HepG2 (cell line): Measurements from ENCODE around the gene DYNC1LI2. TPM values are rescaled to one million over a fixed set of nuclear protein-coding genes. Genes with fewer than 3 reads are reported as not detected.
A peak's percentile ranks its signal among the peaks of the same experiment; 100 is the strongest.

Experiments used
- DPF2 ChIP-seq: sonication (generic); formaldehyde crosslinking; IDR thresholded peaks from 2 replicates; pipeline ENCODE4 v1.4.0; 2020; ENCODE audit warnings: mild to moderate bottlenecking, low read depth, missing genetic modification reagents, borderline replicate concordance
- GTF3A ChIP-seq: sonication (generic); formaldehyde crosslinking; conservative IDR thresholded peaks from 2 replicates; pipeline ENCODE4 v1.4.0; 2020; ENCODE audit warnings: mild to moderate bottlenecking, missing genetic modification reagents
- HNF4A ChIP-seq: sonication (generic); formaldehyde crosslinking; IDR thresholded peaks from 2 replicates; pipeline ENCODE4 v1.4.0; 2020; ENCODE audit warnings: missing genetic modification reagents
- HNF4G ChIP-seq, 2 experiments: sonication (generic) in 1 of 2; formaldehyde crosslinking in 1 of 2; IDR thresholded peaks; 2 replicates each; pipeline versions ENCODE4 v1.4.0 to v1.6.1; 2011 to 2020; ENCODE audit warnings: borderline replicate concordance in 2 of 2, low read depth in 2 of 2, mild to moderate bottlenecking in 2 of 2, low read length in 1 of 2, missing genetic modification reagents in 1 of 2, moderate library complexity in 1 of 2
- IRX3 ChIP-seq: sonication (generic); formaldehyde crosslinking; IDR thresholded peaks from 2 replicates; pipeline ENCODE4 v1.8.1; 2023; ENCODE audit warnings: mild to moderate bottlenecking, low read depth, missing genetic modification reagents, borderline replicate concordance
- ISL2 ChIP-seq: sonication (generic); formaldehyde crosslinking; IDR thresholded peaks from 2 replicates; pipeline ENCODE4 v1.5.0; 2020; ENCODE audit warnings: missing genetic modification reagents
- NONO ChIP-seq, 2 experiments: fragments of 450-650 bp in 1 of 2; sonication (generic) in 1 of 2; formaldehyde crosslinking in 1 of 2; IDR thresholded peaks in 1 of 2; conservative IDR thresholded peaks in 1 of 2; 2 replicates each; pipeline versions ENCODE4 v1.6.1 to v1.8.0; 2017 to 2022; ENCODE audit warnings: mild to moderate bottlenecking in 1 of 2, missing genetic modification reagents in 1 of 2, moderate library complexity in 1 of 2
- NR3C1 ChIP-seq: sonication (generic); formaldehyde crosslinking; IDR thresholded peaks from 2 replicates; pipeline ENCODE4 v1.4.0; 2020; ENCODE audit warnings: missing genetic modification reagents
- ONECUT2 ChIP-seq: sonication (generic); formaldehyde crosslinking; IDR thresholded peaks from 2 replicates; pipeline ENCODE4 v1.4.0; 2020; ENCODE audit warnings: missing genetic modification reagents
- PHF21A ChIP-seq: sonication (generic); formaldehyde crosslinking; IDR thresholded peaks from 2 replicates; pipeline ENCODE4 v1.5.0; 2020; ENCODE audit warnings: mild to moderate bottlenecking, missing genetic modification reagents
- RELA ChIP-seq: sonication (generic); formaldehyde crosslinking; IDR thresholded peaks from 2 replicates; pipeline ENCODE4 v1.4.0; 2020; ENCODE audit warnings: missing genetic modification reagents
- SMAD9 ChIP-seq: sonication (generic); formaldehyde crosslinking; IDR thresholded peaks from 2 replicates; pipeline ENCODE4 v1.5.1; 2020; ENCODE audit warnings: mild to moderate bottlenecking, missing genetic modification reagents
- SRF ChIP-seq: IDR thresholded peaks from 2 replicates; pipeline ENCODE4 v1.6.1; 2011; ENCODE audit warnings: mild to moderate bottlenecking, low read depth, low read length, moderate library complexity
- ZBTB1 ChIP-seq: sonication (generic); formaldehyde crosslinking; IDR thresholded peaks from 2 replicates; pipeline ENCODE4 v1.4.0; 2020; ENCODE audit warnings: missing genetic modification reagents, borderline replicate concordance
- ZFAT ChIP-seq: sonication (generic); formaldehyde crosslinking; conservative IDR thresholded peaks from 2 replicates; pipeline ENCODE4 v1.8.1; 2023; ENCODE audit warnings: missing genetic modification reagents, inconsistent platforms
- ZFP90 ChIP-seq: sonication (generic); formaldehyde crosslinking; IDR thresholded peaks from 2 replicates; pipeline ENCODE4 v1.8.0; 2022; ENCODE audit warnings: missing genetic modification reagents, mild to moderate bottlenecking, inconsistent platforms, borderline replicate concordance
- ZFX ChIP-seq: sonication (generic); formaldehyde crosslinking; IDR thresholded peaks from 2 replicates; pipeline ENCODE4 v1.4.0; 2020; ENCODE audit warnings: mild to moderate bottlenecking, low read depth, missing genetic modification reagents, moderate library complexity
- ZMYM4 ChIP-seq: sonication (generic); formaldehyde crosslinking; IDR thresholded peaks from 2 replicates; pipeline ENCODE4 v1.8.1; 2023; ENCODE audit warnings: mild to moderate bottlenecking, missing genetic modification reagents
- ZNF333 ChIP-seq: sonication (generic); formaldehyde crosslinking; IDR thresholded peaks from 2 replicates; pipeline ENCODE4 v1.4.0; 2020; ENCODE audit warnings: mild to moderate bottlenecking, missing genetic modification reagents, borderline replicate concordance
- ZNF343 ChIP-seq: sonication (generic); formaldehyde crosslinking; IDR thresholded peaks from 2 replicates; pipeline ENCODE4 v1.4.0; 2020; ENCODE audit warnings: mild to moderate bottlenecking, missing genetic modification reagents
- ZNF605 ChIP-seq: sonication (generic); formaldehyde crosslinking; IDR thresholded peaks from 2 replicates; pipeline ENCODE4 v1.8.0; 2022; ENCODE audit warnings: mild to moderate bottlenecking, missing genetic modification reagents
- ZNF747 ChIP-seq: sonication (generic); formaldehyde crosslinking; IDR thresholded peaks from 2 replicates; pipeline ENCODE4 v1.8.1; 2023; ENCODE audit warnings: missing genetic modification reagents, mild to moderate bottlenecking, borderline replicate concordance
- ZNF816 ChIP-seq: sonication (generic); formaldehyde crosslinking; IDR thresholded peaks from 2 replicates; pipeline ENCODE4 v1.8.0; 2022; ENCODE audit warnings: missing genetic modification reagents, mild to moderate bottlenecking, borderline replicate concordance
- polyA plus RNA-seq, 8 experiments: library from polyadenylated mRNA; depleted of rRNA in 3 of 8; stranded (reverse) in 7 of 8; unstranded in 1 of 8; fragments of >200 nt; fragmentation: Illumina TruSeq in 4 of 8; extraction: Trizol in 4 of 8; gene quantifications; 2 replicates each; pipeline versions ENCODE4 v1.2.1 to v1.2.3, GENCODE V29; 2011 to 2016; ENCODE audit warnings: low read depth in 4 of 8, missing spikeins in 1 of 8, mixed read lengths in 1 of 8; ENCODE audit not compliant: insufficient read depth in 1 of 8
- total RNA-seq, 5 experiments: library from RNA; depleted of rRNA; stranded (reverse); fragments of >200 nt; fragmentation: Illumina TruSeq; extraction: Trizol; gene quantifications; 2 replicates each; pipeline ENCODE4 v1.2.3, GENCODE V29; 2016; ENCODE audit warnings: low read depth in 1 of 5
- TF ChIP-seq, protein P1 (sequence below): sonication (generic); formaldehyde crosslinking; IDR thresholded peaks from 2 replicates; pipeline ENCODE4 v1.4.0; 2020; ENCODE audit warnings: missing genetic modification reagents
- TF ChIP-seq, protein P2 (sequence below): IDR thresholded peaks from 2 replicates; pipeline ENCODE4 v1.6.1; 2018; ENCODE audit warnings: missing genetic modification reagents, mild to moderate bottlenecking, missing compliant biosample characterization

Gene DYNC1LI2
- total and polyA plus RNA-seq, 2 of the 13 experiments (the other 11 are each of a cell fraction or from before 2014, with no cell fraction given) = 65.5 to 135 TPM

DNA sequence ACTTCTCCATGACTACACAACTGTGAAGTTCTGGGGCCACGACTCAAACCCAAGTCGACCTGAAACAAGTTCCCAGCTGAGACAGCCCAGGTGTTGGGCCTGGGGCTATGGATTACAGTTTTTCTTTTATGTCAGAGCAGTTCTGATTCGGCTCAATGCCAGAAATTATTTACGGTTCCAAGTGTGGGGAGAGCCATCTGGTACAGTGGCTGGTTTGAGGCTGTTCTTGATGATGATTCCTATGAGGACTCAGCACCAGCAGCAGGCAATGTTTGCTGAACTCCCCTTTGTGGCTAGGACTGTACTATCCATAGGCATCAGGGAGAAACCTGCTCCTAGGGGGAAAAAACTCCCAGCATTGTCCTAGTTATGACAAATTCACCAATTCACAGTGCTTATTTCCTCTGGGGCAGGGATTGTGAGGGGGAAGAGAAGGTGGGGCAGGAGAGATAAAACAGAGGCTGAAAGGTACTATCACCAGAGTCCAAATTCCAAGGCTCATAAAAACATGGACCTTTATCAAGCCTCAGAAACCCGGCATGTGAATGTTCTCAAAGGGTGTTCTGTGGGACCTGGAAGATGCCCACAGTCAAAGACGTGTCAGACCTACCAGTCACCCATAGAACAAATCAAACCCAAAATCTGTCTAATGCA, 36.6 kb downstream of the DYNC1LI2 start (continued):
- no peak for TF ChIP-seq ZFAT (CRISPR knock-in tag)
- TF ChIP-seq IRX3 (CRISPR knock-in tag) = no peak
- TF ChIP-seq ZNF333 (CRISPR knock-in tag) = no peak
- TF ChIP-seq ISL2 (CRISPR knock-in tag) = peak; percentile 22; the same call in 1 of the 2 replicates
- no peak for TF ChIP-seq NR3C1 (CRISPR knock-in tag)
- no peak for TF ChIP-seq ONECUT2 (CRISPR knock-in tag)
- 0 out of 2 replicates have a peak, but pooled peaks have one; percentile 23 for TF ChIP-seq HNF4G (IDR thresholded peaks at IDR 0.05; ENCODE audit: borderline replicate concordance, low read depth, low read length)
- no peak for TF ChIP-seq HNF4G (CRISPR knock-in tag; IDR thresholded peaks at IDR 0.05; ENCODE audit: borderline replicate concordance, low read depth)
- TF ChIP-seq ZNF343 (CRISPR knock-in tag) = no peak
- no peak for TF ChIP-seq NONO (IDR thresholded peaks at IDR 0.05)
- TF ChIP-seq NONO (CRISPR knock-in tag; conservative IDR thresholded peaks at IDR 0.05) = no peak; the same call in 1 of the 2 replicates
- no peak for TF ChIP-seq ZBTB1 (CRISPR knock-in tag)
- TF ChIP-seq ZFP90 (CRISPR knock-in tag) = no peak
- peak; percentile 23; the same call in 1 of the 2 replicates for TF ChIP-seq ZNF605 (CRISPR knock-in tag)
- no peak for TF ChIP-seq ZNF816 (CRISPR knock-in tag)
- TF ChIP-seq, protein P1, sequence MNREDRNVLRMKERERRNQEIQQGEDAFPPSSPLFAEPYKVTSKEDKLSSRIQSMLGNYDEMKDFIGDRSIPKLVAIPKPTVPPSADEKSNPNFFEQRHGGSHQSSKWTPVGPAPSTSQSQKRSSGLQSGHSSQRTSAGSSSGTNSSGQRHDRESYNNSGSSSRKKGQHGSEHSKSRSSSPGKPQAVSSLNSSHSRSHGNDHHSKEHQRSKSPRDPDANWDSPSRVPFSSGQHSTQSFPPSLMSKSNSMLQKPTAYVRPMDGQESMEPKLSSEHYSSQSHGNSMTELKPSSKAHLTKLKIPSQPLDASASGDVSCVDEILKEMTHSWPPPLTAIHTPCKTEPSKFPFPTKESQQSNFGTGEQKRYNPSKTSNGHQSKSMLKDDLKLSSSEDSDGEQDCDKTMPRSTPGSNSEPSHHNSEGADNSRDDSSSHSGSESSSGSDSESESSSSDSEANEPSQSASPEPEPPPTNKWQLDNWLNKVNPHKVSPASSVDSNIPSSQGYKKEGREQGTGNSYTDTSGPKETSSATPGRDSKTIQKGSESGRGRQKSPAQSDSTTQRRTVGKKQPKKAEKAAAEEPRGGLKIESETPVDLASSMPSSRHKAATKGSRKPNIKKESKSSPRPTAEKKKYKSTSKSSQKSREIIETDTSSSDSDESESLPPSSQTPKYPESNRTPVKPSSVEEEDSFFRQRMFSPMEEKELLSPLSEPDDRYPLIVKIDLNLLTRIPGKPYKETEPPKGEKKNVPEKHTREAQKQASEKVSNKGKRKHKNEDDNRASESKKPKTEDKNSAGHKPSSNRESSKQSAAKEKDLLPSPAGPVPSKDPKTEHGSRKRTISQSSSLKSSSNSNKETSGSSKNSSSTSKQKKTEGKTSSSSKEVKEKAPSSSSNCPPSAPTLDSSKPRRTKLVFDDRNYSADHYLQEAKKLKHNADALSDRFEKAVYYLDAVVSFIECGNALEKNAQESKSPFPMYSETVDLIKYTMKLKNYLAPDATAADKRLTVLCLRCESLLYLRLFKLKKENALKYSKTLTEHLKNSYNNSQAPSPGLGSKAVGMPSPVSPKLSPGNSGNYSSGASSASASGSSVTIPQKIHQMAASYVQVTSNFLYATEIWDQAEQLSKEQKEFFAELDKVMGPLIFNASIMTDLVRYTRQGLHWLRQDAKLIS (CRISPR knock-in tag) = no peak
- TF ChIP-seq ZMYM4 (CRISPR knock-in tag) = no peak
- TF ChIP-seq ZNF747 (CRISPR knock-in tag) = no peak
- TF ChIP-seq, protein P2, sequence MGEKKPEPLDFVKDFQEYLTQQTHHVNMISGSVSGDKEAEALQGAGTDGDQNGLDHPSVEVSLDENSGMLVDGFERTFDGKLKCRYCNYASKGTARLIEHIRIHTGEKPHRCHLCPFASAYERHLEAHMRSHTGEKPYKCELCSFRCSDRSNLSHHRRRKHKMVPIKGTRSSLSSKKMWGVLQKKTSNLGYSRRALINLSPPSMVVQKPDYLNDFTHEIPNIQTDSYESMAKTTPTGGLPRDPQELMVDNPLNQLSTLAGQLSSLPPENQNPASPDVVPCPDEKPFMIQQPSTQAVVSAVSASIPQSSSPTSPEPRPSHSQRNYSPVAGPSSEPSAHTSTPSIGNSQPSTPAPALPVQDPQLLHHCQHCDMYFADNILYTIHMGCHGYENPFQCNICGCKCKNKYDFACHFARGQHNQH (CRISPR knock-in tag) = no peak
- TF ChIP-seq ZFX (CRISPR knock-in tag) = no peak
- no peak for TF ChIP-seq GTF3A (CRISPR knock-in tag)
- TF ChIP-seq HNF4A (CRISPR knock-in tag) = peak; percentile 66
- TF ChIP-seq PHF21A (CRISPR knock-in tag) = no peak
- no peak for TF ChIP-seq SRF
- TF ChIP-seq SMAD9 (CRISPR knock-in tag) = no peak
- no peak for TF ChIP-seq DPF2 (CRISPR knock-in tag)
- no peak for TF ChIP-seq RELA (CRISPR knock-in tag)
